Stimulated activated CD4-positive, alpha-beta T cell treated with anti-CD3 and anti-CD28 coated beads, Interleukin-1b, Interleukin-23, amount 100 ng/mL, for 48 hours (primary cell): Measurements from ENCODE around the gene BCHE.

ENCODE experiments used
- DNase-seq: peaks from one replicate; pipeline ENCODE4 v3.0.0-alpha.2; 2020

Gene BCHE

GRCh38 chr3:165837058-165837525, at the start of gene BCHE:
BCHE (minus strand) TSS chr3:165837423; CDS start chr3:165831033, 6,390 bp downstream.
- DNase-seq: no peak

- DNase-seq: no peak
Measured at GRCh38 chr3:165885558-165886270, 48.5 kb upstream of the BCHE start.

GRCh38 chr3:165884518-165884917, 47.3 kb upstream of the BCHE start:
- no peak for DNase-seq

GRCh38 chr3:165883863-165884478, 46.7 kb upstream of the BCHE start:
- DNase-seq: no peak

- DNase-seq: no peak
Measured at GRCh38 chr3:165883117-165883516, 45.9 kb upstream of the BCHE start.

- DNase-seq: no peak
Measured at GRCh38 chr3:165875644-165876043, 38.4 kb upstream of the BCHE start.

- no peak for DNase-seq
Measured at GRCh38 chr3:165874663-165875489, 37.7 kb upstream of the BCHE start.

GRCh38 chr3:165868088-165868487, 30.9 kb upstream of the BCHE start:
- DNase-seq: no peak

- no peak for DNase-seq
Measured at GRCh38 chr3:165859061-165859460, 21.8 kb upstream of the BCHE start.

- DNase-seq: no peak
Measured at GRCh38 chr3:165855581-165855980, 18.4 kb upstream of the BCHE start.

- DNase-seq: no peak
Measured at GRCh38 chr3:165854696-165855095, 17.5 kb upstream of the BCHE start.

- DNase-seq: no peak
Measured at GRCh38 chr3:165852711-165853110, 15.5 kb upstream of the BCHE start.

GRCh38 chr3:165852191-165852590, 15.0 kb upstream of the BCHE start:
- no peak for DNase-seq

- no peak for DNase-seq
Measured at GRCh38 chr3:165846056-165846455, 8.8 kb upstream of the BCHE start.

GRCh38 chr3:165839296-165840076, 2.3 kb upstream of the BCHE start:
- no peak for DNase-seq

GRCh38 chr3:165837801-165838200, 578 bp upstream of the BCHE start:
- DNase-seq: no peak

GRCh38 chr3:165835431-165835830, 1.8 kb downstream of the BCHE start:
- DNase-seq: no peak

- no peak for DNase-seq
Measured at GRCh38 chr3:165830746-165831145, 6.5 kb downstream of the BCHE start.

- DNase-seq: no peak
Measured at GRCh38 chr3:165827883-165828282, 9.3 kb downstream of the BCHE start.

GRCh38 chr3:165827233-165827632, 10.0 kb downstream of the BCHE start:
- no peak for DNase-seq

- DNase-seq: no peak
Measured at GRCh38 chr3:165820671-165821123, 16.5 kb downstream of the BCHE start.

GRCh38 chr3:165817160-165817709, 20.0 kb downstream of the BCHE start:
- DNase-seq: no peak
